ENCODE results near the gene GOLGA1. TPM values are rescaled to one million over a fixed set of nuclear protein-coding genes. Genes with fewer than 3 reads are reported as not detected.

The GOLGA1 gene
- total RNA-seq, 1 donor from 2014 or later: 12.6 TPM

GRCh38 chr9:124886866-124887492 is 53.9 kb downstream of the GOLGA1 start:
- DNase-seq (ENCODE audit: low spot score) (peak; percentile 56), ATAC-seq (peak; percentile 88)

- DNase-seq (ENCODE audit: low spot score): no peak
- ATAC-seq: no peak
Measured at GRCh38 chr9:124886461-124886860, 54.4 kb downstream of the GOLGA1 start.

GRCh38 chr9:124885551-124885950 is 55.3 kb downstream of the GOLGA1 start:
- ATAC-seq (no peak), DNase-seq (ENCODE audit: low spot score) (no peak)

GRCh38 chr9:124884376-124884775 is 56.5 kb downstream of the GOLGA1 start:
- ATAC-seq (no peak), DNase-seq (ENCODE audit: low spot score) (no peak)

GRCh38 chr9:124882231-124882630 is 58.7 kb downstream of the GOLGA1 start:
- ATAC-seq (no peak), DNase-seq (ENCODE audit: low spot score) (no peak)

- no peak for ATAC-seq
- no peak for DNase-seq (ENCODE audit: low spot score)
Measured at GRCh38 chr9:124881138-124881743, 59.6 kb downstream of the GOLGA1 start.

- no peak for ATAC-seq
Measured at GRCh38 chr9:124880501-124880900, 60.4 kb downstream of the GOLGA1 start.

GRCh38 chr9:124879226-124879625 is 61.7 kb downstream of the GOLGA1 start:
- ATAC-seq: no peak
- DNase-seq (ENCODE audit: low spot score): no peak

More at GRCh38 chr9:124880501-124880900, 60.4 kb downstream of the GOLGA1 start:
- no peak for DNase-seq (ENCODE audit: low spot score)

GRCh38 chr9:124878518-124878917 is 62.4 kb downstream of the GOLGA1 start:
- ATAC-seq: no peak
- DNase-seq (ENCODE audit: low spot score): no peak

GRCh38 chr9:124878021-124878420 is 62.9 kb downstream of the GOLGA1 start:
- ATAC-seq (no peak), DNase-seq (ENCODE audit: low spot score) (no peak)

GRCh38 chr9:124877021-124877782 is 63.7 kb downstream of the GOLGA1 start:
- ATAC-seq: no peak
- no peak for DNase-seq (ENCODE audit: low spot score)

GRCh38 chr9:124875501-124875900 is 65.4 kb downstream of the GOLGA1 start:
- DNase-seq (ENCODE audit: low spot score): no peak
- peak; percentile 79 for ATAC-seq

GRCh38 chr9:124873664-124874063 is 67.2 kb downstream of the GOLGA1 start:
- ATAC-seq (no peak), DNase-seq (ENCODE audit: low spot score) (no peak)

GRCh38 chr9:124871156-124871561 is 69.7 kb downstream of the GOLGA1 start:
- DNase-seq (ENCODE audit: low spot score) (no peak), ATAC-seq (no peak)

GRCh38 chr9:124870723-124871122 is 70.2 kb downstream of the GOLGA1 start:
- no peak for ATAC-seq
- DNase-seq (ENCODE audit: low spot score): no peak

GRCh38 chr9:124869986-124870560 is 70.8 kb downstream of the GOLGA1 start:
- ATAC-seq (peak; percentile 13), DNase-seq (ENCODE audit: low spot score) (no peak)

GRCh38 chr9:124869466-124869985 is 71.4 kb downstream of the GOLGA1 start:
- DNase-seq (ENCODE audit: low spot score): peak; percentile 58
- peak; percentile 36 for ATAC-seq

GRCh38 chr9:124868511-124869465 is 72.1 kb downstream of the GOLGA1 start:
- ATAC-seq: peak; percentile 95
- peak; percentile 93 for DNase-seq (ENCODE audit: low spot score)

- ATAC-seq: no peak
- no peak for DNase-seq (ENCODE audit: low spot score)
Measured at GRCh38 chr9:124863371-124863871, 77.5 kb downstream of the GOLGA1 start.

Measured in left lobe of liver (tissue), 2 donors.